GM12875 (cell line): Measurements from ENCODE around the gene ZSWIM1.

Experiments used
- H3K4me3 ChIP-seq: one replicate; pipeline ENCODE4 v1.5.1; 2011; ENCODE audit warnings: low read depth, low read length, control low read depth
- CTCF ChIP-seq: IDR thresholded peaks from 2 replicates; pipeline ENCODE4 v1.5.1; 2011; ENCODE audit warnings: low read depth, mild to moderate bottlenecking, control low read depth, inconsistent platforms, low read length, moderate library complexity, borderline replicate concordance; ENCODE audit not compliant: insufficient read depth

The ZSWIM1 gene

DNA sequence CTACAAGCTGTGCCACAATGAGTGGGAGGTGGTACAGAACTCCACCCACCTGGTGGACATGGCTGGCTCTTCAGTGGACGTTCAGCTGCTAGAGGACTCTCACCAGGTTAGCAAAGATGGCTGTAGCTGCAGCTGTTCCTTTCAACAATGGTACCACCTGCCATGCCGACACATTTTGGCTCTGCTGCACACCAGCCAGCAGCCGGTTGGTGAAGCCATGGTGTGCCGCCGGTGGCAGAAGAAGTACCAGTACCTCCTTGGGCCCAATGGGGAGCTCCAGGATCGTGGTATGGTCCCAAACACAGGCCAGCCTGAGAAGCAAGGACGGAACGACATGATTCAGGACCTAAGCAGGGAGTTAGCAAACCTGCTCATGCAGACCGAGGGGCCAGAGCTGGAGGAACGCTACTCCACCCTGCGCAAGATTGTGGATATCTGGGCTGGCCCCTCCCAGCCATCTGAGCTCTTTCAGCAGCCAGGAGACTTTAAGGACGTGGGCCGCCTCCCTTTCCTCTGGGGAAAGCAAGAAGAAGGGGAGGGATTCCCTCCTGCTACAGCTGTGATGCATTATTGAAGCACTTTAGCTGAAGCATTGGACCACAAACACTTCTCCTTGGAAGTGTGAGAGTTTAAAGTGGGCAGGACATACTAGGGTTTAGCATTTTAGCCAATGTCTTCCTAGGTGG lies 2.8 kb upstream of the ZSWIM1 start:
- H3K4me3 ChIP-seq: no peak overlapping the region
- no peak for TF ChIP-seq CTCF

GRCh38 chr20:45882469-45883099 lies 1.6 kb downstream of the ZSWIM1 start:
- TF ChIP-seq CTCF: no peak
- no peak overlapping the region for H3K4me3 ChIP-seq

- TF ChIP-seq CTCF: no peak
- H3K4me3 ChIP-seq: no peak overlapping the region
These were observed 2.1 kb downstream of the ZSWIM1 start for GRCh38 chr20:45883100-45883469.

- no peak for TF ChIP-seq CTCF
- no peak overlapping the region for H3K4me3 ChIP-seq
These were observed 5.7 kb downstream of the ZSWIM1 start for GRCh38 chr20:45886590-45887345.

DNA sequence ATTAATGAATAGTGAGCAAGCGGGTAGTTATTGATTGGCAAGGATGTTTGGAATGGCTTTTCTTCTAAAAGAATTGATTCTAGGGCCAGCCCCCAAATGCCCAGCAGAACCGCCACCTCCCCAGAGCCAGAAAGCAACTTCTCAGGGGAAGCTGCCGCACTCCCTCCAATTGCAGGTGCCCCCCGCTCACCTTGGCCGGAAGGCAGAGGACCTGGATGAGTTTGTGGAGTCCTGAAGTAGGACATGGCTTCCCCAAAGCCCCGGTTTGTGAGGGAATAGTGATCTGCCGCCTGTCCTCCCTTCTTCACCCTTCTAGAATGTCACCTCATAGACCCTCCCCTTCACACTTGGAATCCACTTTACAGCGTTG lies 6.3 kb downstream of the ZSWIM1 start, which contains the start of gene SPATA25:
Gene SPATA25, minus strand, starts transcription at position 277 of the 370 bp plus-strand sequence. Its CDS starts 32 bp downstream, at position 245.
- no peak for TF ChIP-seq CTCF

GRCh38 chr20:45888681-45889080 lies 7.7 kb downstream of the ZSWIM1 start:
- no peak for TF ChIP-seq CTCF
- H3K4me3 ChIP-seq: no peak overlapping the region

More for the DNA sequence above, 6.3 kb downstream of the ZSWIM1 start, which contains the start of gene SPATA25:
- no peak within 1 kb of the TSS for H3K4me3 ChIP-seq
